MCF 10A (cell line): ENCODE measurements around the gene NAA50. TPM values are rescaled to one million over a fixed set of nuclear protein-coding genes. Genes with fewer than 3 reads are reported as not detected.

Source experiments
- BruUV-seq: library from RNA; stranded (reverse); fragments of 400-500 nt; replicated peaks from 2 replicates; lab custom pipeline; 2021; lab: Mats Ljungman, UMichigan
- CTCF ChIA-PET: fragments of 300-600 bp; sonication (Branson Sonifier 250); formaldehyde crosslinking; extraction: SDS; loops from one replicate; lab custom pipeline; 2021; ENCODE audit warnings: antibody characterized with exemption, inconsistent platforms; lab: Yijun Ruan, JAX
- POLR2A ChIA-PET: fragments of 300-600, 350-650 bp; sonication (Branson Sonifier 250); formaldehyde crosslinking; extraction: SDS; loops from one replicate; lab custom pipeline; 2020; ENCODE audit warnings: antibody characterized with exemption, inconsistent platforms; lab: Yijun Ruan, JAX
- DNase-seq: peaks from one replicate; pipeline ENCODE4 v3.0.0-alpha.2; 2018; ENCODE audit not compliant: unreplicated experiment
- H3K27ac Mint-ChIP-seq: one replicate; pipeline ENCODE4 v1.8.0; 2022; ENCODE audit warnings: mild to moderate bottlenecking, low read depth, mixed read lengths; ENCODE audit not compliant: unreplicated experiment
- H3K27me3 Mint-ChIP-seq: one replicate; pipeline ENCODE4 v1.8.0; 2022; ENCODE audit warnings: mixed read lengths; ENCODE audit not compliant: insufficient read depth, unreplicated experiment
- H3K36me3 Mint-ChIP-seq: one replicate; pipeline ENCODE4 v1.8.0; 2022; ENCODE audit warnings: mild to moderate bottlenecking, moderate library complexity, mixed read lengths; ENCODE audit not compliant: insufficient read depth, unreplicated experiment
- H3K4me1 Mint-ChIP-seq: one replicate; pipeline ENCODE4 v1.8.0; 2022; ENCODE audit warnings: mixed read lengths; ENCODE audit not compliant: insufficient read depth, unreplicated experiment
- H3K4me3 Mint-ChIP-seq: one replicate; pipeline ENCODE4 v1.8.0; 2022; ENCODE audit warnings: mild to moderate bottlenecking, moderate library complexity, mixed read lengths; ENCODE audit not compliant: unreplicated experiment
- H3K9me3 Mint-ChIP-seq: one replicate; pipeline ENCODE4 v1.8.0; 2022; ENCODE audit warnings: mixed read lengths; ENCODE audit not compliant: unreplicated experiment
- intact Hi-C: fragments of 100-400 bp; cut with micrococcal nuclease; formaldehyde crosslinking; loops from 2 replicates; pipeline ENCODE4 v1.14.1; 2022
- total RNA-seq: library from RNA; stranded (reverse); gene quantifications from 2 replicates; pipeline ENCODE4 v1.2.3, GENCODE V29; 2022
- TF ChIP-seq, protein P1 (sequence below): fragments of 200-600 bp; IDR thresholded peaks from one replicate; pipeline ENCODE4 v1.8.0; 2022; ENCODE audit warnings: antibody characterized with exemption, mild to moderate bottlenecking; ENCODE audit not compliant: unreplicated experiment

NAA50 gene
- total RNA-seq, 1 experiment from 2014 or later, result 238 TPM

- no peak for DNase-seq
- ChIA-PET CTCF (interaction anchor here (0.6 kb wide), 1 partner anchor 44 kb away, joined by 9 read pairs; no protein-coding TSS in a partner anchor), POLR2A (interaction anchor here (0.7 to 1.7 kb wide), 2 partner anchors 9 to 27 kb away, joined by 3 to 6 read pairs; no protein-coding TSS in a partner anchor)
- TF ChIP-seq, protein P1, sequence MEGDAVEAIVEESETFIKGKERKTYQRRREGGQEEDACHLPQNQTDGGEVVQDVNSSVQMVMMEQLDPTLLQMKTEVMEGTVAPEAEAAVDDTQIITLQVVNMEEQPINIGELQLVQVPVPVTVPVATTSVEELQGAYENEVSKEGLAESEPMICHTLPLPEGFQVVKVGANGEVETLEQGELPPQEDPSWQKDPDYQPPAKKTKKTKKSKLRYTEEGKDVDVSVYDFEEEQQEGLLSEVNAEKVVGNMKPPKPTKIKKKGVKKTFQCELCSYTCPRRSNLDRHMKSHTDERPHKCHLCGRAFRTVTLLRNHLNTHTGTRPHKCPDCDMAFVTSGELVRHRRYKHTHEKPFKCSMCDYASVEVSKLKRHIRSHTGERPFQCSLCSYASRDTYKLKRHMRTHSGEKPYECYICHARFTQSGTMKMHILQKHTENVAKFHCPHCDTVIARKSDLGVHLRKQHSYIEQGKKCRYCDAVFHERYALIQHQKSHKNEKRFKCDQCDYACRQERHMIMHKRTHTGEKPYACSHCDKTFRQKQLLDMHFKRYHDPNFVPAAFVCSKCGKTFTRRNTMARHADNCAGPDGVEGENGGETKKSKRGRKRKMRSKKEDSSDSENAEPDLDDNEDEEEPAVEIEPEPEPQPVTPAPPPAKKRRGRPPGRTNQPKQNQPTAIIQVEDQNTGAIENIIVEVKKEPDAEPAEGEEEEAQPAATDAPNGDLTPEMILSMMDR, result no peak
- Mint-ChIP-seq H3K4me1 (peaks cover 6% of the 10 kb centered on the region), H3K27me3 (no peaks in the 10 kb centered on the region), H3K27ac (no peak overlapping the region), H3K9me3 (no peaks in the 10 kb centered on the region), H3K4me3 (no peak overlapping the region), H3K36me3 (peaks cover 5% of the 10 kb centered on the region)
- intact Hi-C loops, result no loop called here
- no TSS peak for BruUV-seq
Measured at GRCh38 chr3:113707835-113708234, 38.2 kb downstream of the NAA50 start.

- Mint-ChIP-seq H3K4me3 (no peak overlapping the region), H3K36me3 (peaks cover 6% of the 10 kb centered on the region), H3K4me1 (peaks cover 18% of the 10 kb centered on the region), H3K9me3 (no peaks in the 10 kb centered on the region), H3K27me3 (no peaks in the 10 kb centered on the region), H3K27ac (no peak overlapping the region)
- CTCF ChIA-PET, result interaction anchor here (0.7 to 1.2 kb wide), 6 partner anchors 36 to 282 kb away, joined by 3 to 4 read pairs (median 3); no protein-coding TSS in a partner anchor
- POLR2A ChIA-PET, result interaction anchor here (0.6 to 6.8 kb wide), 9 partner anchors 15 to 203 kb away, joined by 3 to 116 read pairs (median 5); partner anchors contain the start of genes ATP6V1A, NAA50 and SPICE1
- no TSS peak for BruUV-seq
- DNase-seq, result no peak
- intact Hi-C loops, result no loop called here
- TF ChIP-seq, protein P1, result no peak
Measured at GRCh38 chr3:113698956-113699355, 47.1 kb downstream of the NAA50 start.

DNA sequence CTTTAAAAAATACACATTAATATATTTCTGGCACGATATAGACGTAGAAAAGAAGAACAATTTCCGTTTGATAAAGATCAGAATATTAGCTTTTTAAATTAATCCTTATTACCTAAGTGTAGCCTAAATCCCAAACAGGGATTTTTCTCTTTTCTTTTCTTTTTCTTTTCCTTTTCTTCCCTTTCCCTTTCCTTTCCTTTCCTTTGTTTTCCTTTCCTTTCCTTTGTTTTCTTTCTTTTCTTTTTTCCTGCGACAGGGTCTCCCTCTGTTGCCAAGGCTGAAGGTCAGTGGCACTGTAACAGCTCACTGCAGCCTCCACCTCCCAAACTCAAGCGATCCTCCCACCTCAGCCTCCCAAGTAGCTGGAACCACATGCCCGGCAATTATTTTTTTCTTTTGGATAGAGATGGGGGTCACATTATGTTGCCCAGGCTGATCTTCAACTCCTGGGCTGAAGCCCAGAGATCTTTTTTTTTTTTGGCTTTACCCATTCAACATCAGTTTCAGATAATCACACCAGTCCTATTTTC, 47.8 kb downstream of the NAA50 start:
- POLR2A ChIA-PET, result interaction anchor here (0.6 to 6.8 kb wide), 17 partner anchors 10 to 228 kb away, joined by 3 to 116 read pairs (median 4); partner anchors contain the start of genes ATP6V1A, NAA50 and SPICE1
- Mint-ChIP-seq H3K27me3 (no peaks in the 10 kb centered on the region), H3K27ac (no peak overlapping the region), H3K4me1 (peaks cover 25% of the 10 kb centered on the region), H3K4me3 (no peak overlapping the region), H3K9me3 (no peaks in the 10 kb centered on the region), H3K36me3 (peaks cover 6% of the 10 kb centered on the region)
- BruUV-seq, result no TSS peak
- TF ChIP-seq, protein P1, result no peak
- no peak for DNase-seq
- CTCF ChIA-PET, result interaction anchor here (0.7 to 1.2 kb wide), 7 partner anchors 36 to 283 kb away, joined by 3 to 4 read pairs (median 3); no protein-coding TSS in a partner anchor
- intact Hi-C loops, result no loop called here

DNA sequence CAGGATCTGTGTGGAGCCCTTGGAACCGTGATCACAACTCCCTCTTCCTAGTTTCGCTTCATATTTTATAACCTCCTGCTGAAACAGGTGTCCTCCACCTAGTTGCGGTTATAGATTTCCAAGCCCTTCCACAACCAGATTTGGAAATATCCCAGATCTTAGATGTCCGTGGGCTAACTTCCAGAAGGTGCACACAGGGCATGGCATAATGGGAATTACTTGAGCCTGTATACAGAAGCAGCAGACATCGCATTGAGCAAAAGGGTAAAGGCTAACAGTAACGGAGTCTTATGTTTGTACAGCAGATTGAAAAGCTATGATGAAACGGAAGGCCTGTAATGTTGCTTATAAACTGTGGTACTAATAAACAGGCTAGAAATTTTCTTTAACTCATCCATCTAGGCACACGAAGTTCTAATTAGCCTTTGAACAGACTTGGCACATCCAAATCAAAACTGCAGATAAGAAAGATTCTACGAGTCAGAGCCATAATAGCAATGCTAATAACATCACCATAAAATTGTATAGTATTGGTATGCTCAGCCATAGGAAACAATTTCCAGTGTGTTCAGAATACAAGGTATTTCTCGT, 48.5 kb downstream of the NAA50 start:
- peak; percentile 27 for DNase-seq
- no TSS peak for BruUV-seq
- POLR2A ChIA-PET, result interaction anchor here (0.6 to 6.8 kb wide), 11 partner anchors 11 to 183 kb away, joined by 3 to 116 read pairs (median 5); partner anchors contain the start of genes ATP6V1A, NAA50 and SPICE1

More for the DNA sequence above, 48.5 kb downstream of the NAA50 start:
- intact Hi-C loops, result no loop called here
- TF ChIP-seq, protein P1, result no peak
- Mint-ChIP-seq H3K36me3 (peaks cover 6% of the 10 kb centered on the region), H3K9me3 (no peaks in the 10 kb centered on the region), H3K27ac (no peak overlapping the region), H3K4me1 (peaks cover 28% of the 10 kb centered on the region), H3K27me3 (no peaks in the 10 kb centered on the region), H3K4me3 (no peak overlapping the region)
- CTCF ChIA-PET, result interaction anchor here (1.0 to 1.2 kb wide), 3 partner anchors 37 to 149 kb away, joined by 3 read pairs; no protein-coding TSS in a partner anchor
